Fibroblast of lung (primary cell): ENCODE measurements around the gene TRIM37. TPM values are rescaled to one million over a fixed set of nuclear protein-coding genes. Genes with fewer than 3 reads are reported as not detected.
A peak's percentile ranks its signal among the peaks of the same experiment; 100 is the strongest.

Experiments used
- DNase-seq, 2 donors: peaks; one replicate each; pipeline versions ENCODE4 v3.0.0 to v3.0.0-alpha.2; 2010; ENCODE audit warnings: low read depth in 2 of 2
- H2AFZ ChIP-seq: 2 replicates; pipeline ENCODE4 v1.5.1; 2012; ENCODE audit warnings: low read length, control low read depth, inconsistent platforms
- H3K27ac ChIP-seq: 2 replicates; pipeline ENCODE4 v1.5.1; 2011; ENCODE audit warnings: low read length, control low read depth; ENCODE audit not compliant: insufficient read depth
- H3K27me3 ChIP-seq: 2 replicates; pipeline ENCODE4 v1.5.1; 2011; ENCODE audit warnings: mild to moderate bottlenecking, low read length; ENCODE audit not compliant: control insufficient read depth, insufficient read depth
- H3K36me3 ChIP-seq: 2 replicates; pipeline ENCODE4 v1.5.1; 2011; ENCODE audit warnings: low read length; ENCODE audit not compliant: control insufficient read depth, insufficient read depth
- H3K4me1 ChIP-seq: 2 replicates; pipeline ENCODE4 v1.5.1; 2011; ENCODE audit warnings: low read length; ENCODE audit not compliant: control insufficient read depth, insufficient read depth; ENCODE audit errors: extremely low read depth
- H3K4me2 ChIP-seq: 2 replicates; pipeline ENCODE4 v1.5.1; 2011; ENCODE audit warnings: low read length, control low read depth; ENCODE audit not compliant: insufficient read depth; ENCODE audit errors: extremely low read depth
- H3K4me3 ChIP-seq, 4 experiments: fragments of 200-600 bp in 1 of 4; sonication (generic) in 1 of 4; replicated peaks in 1 of 4; 2 replicates each; pipeline ENCODE4 v1.5.1; 2011 to 2016; ENCODE audit warnings: low read length in 4 of 4, low read depth in 3 of 4, mild to moderate bottlenecking in 3 of 4, control low read depth in 2 of 4, inconsistent platforms in 1 of 4, mixed read lengths in 1 of 4; ENCODE audit not compliant: insufficient read depth in 1 of 4; ENCODE audit errors: control extremely low read depth in 1 of 4
- H3K79me2 ChIP-seq: 2 replicates; pipeline ENCODE4 v1.5.1; 2012; ENCODE audit warnings: mild to moderate bottlenecking, low read length, inconsistent platforms; ENCODE audit not compliant: control insufficient read depth, insufficient read depth
- H3K9ac ChIP-seq: 2 replicates; pipeline ENCODE4 v1.5.1; 2011; ENCODE audit warnings: mild to moderate bottlenecking, low read length, control low read depth; ENCODE audit not compliant: insufficient read depth
- H3K9me3 ChIP-seq: 2 replicates; pipeline ENCODE4 v1.5.1; 2012; ENCODE audit warnings: low read depth, low read length; ENCODE audit not compliant: control insufficient read depth, insufficient read depth
- H4K20me1 ChIP-seq: 2 replicates; pipeline ENCODE4 v1.5.1; 2011; ENCODE audit warnings: low read length; ENCODE audit not compliant: control insufficient read depth, insufficient read depth; ENCODE audit errors: extremely low read depth
- CTCF ChIP-seq, 2 donors: IDR thresholded peaks in 1 of 2; conservative IDR thresholded peaks in 1 of 2; 1 replicate in 1 of 2; 2 replicates in 1 of 2; pipeline ENCODE4 v1.5.1; 2011 to 2012; ENCODE audit warnings: low read length in 2 of 2, control low read depth in 1 of 2, inconsistent platforms in 1 of 2, low read depth in 1 of 2, mild to moderate bottlenecking in 1 of 2
- EZH2 ChIP-seq: IDR thresholded peaks from 2 replicates; pipeline ENCODE4 v1.5.1; 2012; ENCODE audit warnings: low read length, control low read depth, mild to moderate bottlenecking; ENCODE audit errors: missing control alignments
- polyA plus RNA-seq, 2 donors: library from polyadenylated mRNA; depleted of rRNA in 1 of 2; stranded (reverse) in 1 of 2; unstranded in 1 of 2; fragments of >200 nt; gene quantifications; 2 replicates each; pipeline ENCODE4 v1.2.1, GENCODE V29; 2011 to 2012; ENCODE audit warnings: missing spikeins in 1 of 2
- total RNA-seq: library from RNA; depleted of rRNA; stranded (reverse); fragments of >200 nt; gene quantifications from 2 replicates; pipeline ENCODE4 v1.2.1, GENCODE V29; 2014

The TRIM37 gene
- total and polyA plus RNA-seq, 2 donors (not counting 1 experiment from before 2014, with no cell fraction given) = 29.3 to 55.3 TPM

DNA sequence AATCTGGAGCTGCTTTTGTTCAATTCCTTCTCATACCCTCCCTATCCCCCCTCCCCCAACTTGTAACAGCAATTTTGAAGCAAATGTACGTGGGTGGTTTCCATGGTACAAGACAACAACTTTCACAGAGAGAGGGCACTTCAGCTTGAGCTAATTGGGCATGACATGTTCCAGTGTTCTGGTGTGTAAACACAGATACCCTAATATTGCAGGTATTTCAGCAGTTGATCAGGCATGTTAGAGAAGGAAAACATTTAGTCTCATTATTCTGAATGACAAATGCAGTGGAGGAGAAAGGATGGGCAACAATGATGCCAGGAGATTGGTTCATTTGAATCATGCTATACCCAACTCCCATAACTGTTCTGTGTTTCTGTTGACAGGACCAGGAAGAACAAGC lies 137.5 kb downstream of the TRIM37 start:
- no peaks in the 10 kb centered on the region for H3K9me3 ChIP-seq
- no peak overlapping the region for H3K9ac ChIP-seq
- no peak overlapping the region for H3K4me2 ChIP-seq
- H2AFZ ChIP-seq = no peak overlapping the region
- H3K27me3 ChIP-seq = no peaks in the 10 kb centered on the region
- H3K79me2 ChIP-seq = no peaks in the 10 kb centered on the region
- no peaks in the 10 kb centered on the region for H4K20me1 ChIP-seq
- no peak overlapping the region for H3K27ac ChIP-seq
- peak in 1 of 2 donors; percentile 33 for DNase-seq
- TF ChIP-seq EZH2 (no peak), CTCF (conservative IDR thresholded peaks at IDR 0.05 in 1 of 2, IDR thresholded peaks at IDR 0.05 in 1 of 2; ENCODE audit: low read depth in 1 of 2, low read length in 2 of 2) (no peak)
- H3K4me1 ChIP-seq = no peaks in the 10 kb centered on the region
- H3K36me3 ChIP-seq = no peaks in the 10 kb centered on the region
- H3K4me3 ChIP-seq = no peak overlapping the region

DNA sequence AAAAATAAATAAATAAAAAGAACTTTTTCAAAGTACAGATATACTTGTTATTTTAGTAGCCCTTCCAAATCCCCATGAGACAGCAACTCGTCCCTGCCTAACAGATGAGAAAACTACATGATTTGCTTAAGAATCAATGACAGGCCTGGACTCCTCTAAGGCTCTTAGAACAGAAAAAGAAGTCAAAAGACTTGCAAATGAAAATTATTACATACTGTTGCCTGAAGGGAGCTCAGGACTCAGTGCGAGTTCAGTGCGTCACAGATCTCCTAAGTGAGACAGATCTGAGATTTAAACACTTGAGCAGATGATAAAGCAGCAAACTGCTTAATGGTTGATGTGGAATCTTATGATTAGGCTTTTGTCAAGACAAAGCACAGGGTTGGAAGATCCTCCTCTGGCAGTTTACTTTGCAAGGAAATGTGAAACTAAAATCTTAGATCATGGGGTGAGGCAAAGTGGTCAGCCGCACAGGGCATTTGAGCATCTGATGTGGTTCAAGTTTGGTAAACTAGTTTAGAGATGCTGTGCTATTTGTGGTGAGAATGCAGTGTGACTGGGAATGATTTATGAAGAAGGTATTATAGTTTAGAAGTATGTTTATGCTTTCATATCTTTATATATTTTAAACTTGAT lies 138.1 kb downstream of the TRIM37 start:
- no peaks in the 10 kb centered on the region for H4K20me1 ChIP-seq
- H3K79me2 ChIP-seq = no peaks in the 10 kb centered on the region
- H3K4me1 ChIP-seq = no peaks in the 10 kb centered on the region
- H3K4me2 ChIP-seq = no peak overlapping the region
- TF ChIP-seq EZH2 (no peak), CTCF (conservative IDR thresholded peaks at IDR 0.05 in 1 of 2, IDR thresholded peaks at IDR 0.05 in 1 of 2; ENCODE audit: low read depth in 1 of 2, low read length in 2 of 2) (no peak)
- no peaks in the 10 kb centered on the region for H3K36me3 ChIP-seq
- H3K9ac ChIP-seq = no peak overlapping the region
- DNase-seq = peak in 1 of 2 donors; percentile 67
- no peak overlapping the region for H3K27ac ChIP-seq
- H3K27me3 ChIP-seq = no peaks in the 10 kb centered on the region
- H2AFZ ChIP-seq = peak overlapping the region; percentile 10
- no peak overlapping the region for H3K4me3 ChIP-seq
- no peaks in the 10 kb centered on the region for H3K9me3 ChIP-seq

DNA sequence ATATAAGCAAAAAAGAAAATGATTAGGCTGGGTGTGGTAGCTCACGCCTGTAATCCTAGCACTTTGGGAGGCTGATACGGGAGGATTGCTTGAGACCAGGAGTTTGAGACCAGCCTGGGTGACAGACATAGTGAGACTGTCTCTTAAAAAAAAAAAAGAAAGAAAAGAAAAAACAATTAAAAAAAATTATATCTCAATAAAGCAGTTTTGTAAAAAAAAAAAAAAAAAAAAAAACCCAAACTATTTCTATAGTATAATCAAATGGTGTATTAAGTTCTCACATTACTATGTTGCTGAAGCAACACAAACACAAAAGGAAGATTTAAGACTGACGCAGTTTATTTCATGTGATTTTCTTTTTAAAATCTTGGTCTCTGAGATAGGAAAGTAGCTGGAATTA lies 140.5 kb downstream of the TRIM37 start:
- Histone ChIP-seq H3K4me1 (no peaks in the 10 kb centered on the region), H3K27me3 (no peaks in the 10 kb centered on the region), H4K20me1 (no peaks in the 10 kb centered on the region), H3K4me2 (no peak overlapping the region), H3K27ac (no peak overlapping the region), H3K4me3 (no peak overlapping the region), H2AFZ (no peak overlapping the region), H3K9me3 (no peaks in the 10 kb centered on the region), H3K79me2 (no peaks in the 10 kb centered on the region), H3K36me3 (no peaks in the 10 kb centered on the region), H3K9ac (no peak overlapping the region)
- TF ChIP-seq EZH2 = no peak
- TF ChIP-seq CTCF (conservative IDR thresholded peaks at IDR 0.05 in 1 of 2, IDR thresholded peaks at IDR 0.05 in 1 of 2; ENCODE audit: low read depth in 1 of 2, low read length in 2 of 2) = no peak
- DNase-seq = no peak
